Heart right ventricle (tissue), 16 donors: Measurements from ENCODE around the gene SMARCA4. TPM values are rescaled to one million over a fixed set of nuclear protein-coding genes. Genes with fewer than 3 reads are reported as not detected.

Source experiments
- ATAC-seq, 8 donors: fragments of 200-7000 bp; cut with Tn5 transposase; one replicate each; pipeline ENCODE4 v1.9.1; 2020; ENCODE audit warnings: mild to moderate bottlenecking in 8 of 8, moderate library complexity in 8 of 8, moderate number of reproducible peaks in 1 of 8
- DNase-seq, 2 donors: peaks; one replicate each; pipeline ENCODE4 v3.0.0-alpha.2; 2020
- H3K27ac ChIP-seq, 10 donors: fragments of 200-600 bp; sonication (generic) in 2 of 10; one replicate each; pipeline versions ENCODE4 v1.5.0 to v1.8.0; 2020 to 2022; ENCODE audit warnings: mild to moderate bottlenecking in 3 of 10
- H3K27me3 ChIP-seq, 7 donors: fragments of 200-600 bp; one replicate each; pipeline ENCODE4 v1.8.0; 2021 to 2022; ENCODE audit warnings: mild to moderate bottlenecking in 2 of 7
- H3K36me3 ChIP-seq, 9 donors: fragments of 200-600 bp; sonication (generic) in 1 of 9; one replicate each; pipeline versions ENCODE4 v1.5.0 to v1.8.0; 2020 to 2022; ENCODE audit warnings: mild to moderate bottlenecking in 2 of 9
- H3K4me1 ChIP-seq, 9 donors: fragments of 200-600 bp; sonication (generic) in 1 of 9; one replicate each; pipeline versions ENCODE4 v1.5.0 to v1.8.0; 2020 to 2022; ENCODE audit warnings: mild to moderate bottlenecking in 4 of 9
- H3K4me3 ChIP-seq, 10 donors: fragments of 200-600 bp; sonication (generic) in 2 of 10; one replicate each; pipeline versions ENCODE4 v1.5.0 to v1.8.0; 2020 to 2022; ENCODE audit warnings: mild to moderate bottlenecking in 7 of 10, moderate library complexity in 2 of 10
- H3K9me3 ChIP-seq, 11 donors: fragments of 200-600 bp in 10 of 11; sonication (generic) in 2 of 11; one replicate each; pipeline versions ENCODE4 v1.5.0 to v1.8.0; 2013 to 2022; ENCODE audit warnings: mild to moderate bottlenecking in 2 of 11, control low read depth in 1 of 11, moderate library complexity in 1 of 11
- WGBS, 2 donors: extraction: QIAGEN DNeasy Blood & Tissue Kit; methylation state at CpG; one replicate each; pipeline ENCODE4 v1.1.7; 2013; ENCODE audit warnings: inconsistent platforms in 1 of 2; 5-methylcytosine and 5-hydroxymethylcytosine counted together
- intact Hi-C, 10 donors: fragments of 100-400 bp; cut with DNase I; formaldehyde crosslinking; loops; one replicate each; pipeline versions ENCODE4 v1.11.1 to v1.14.2; 2022
- polyA plus RNA-seq, 2 donors: library from polyadenylated mRNA; stranded (reverse); fragments of 200-250 nt; gene quantifications; one replicate each; pipeline ENCODE4 v1.2.3, GENCODE V29; 2013
- total RNA-seq, 10 donors: library from RNA; stranded (reverse); fragmentation: NEBNext Ultra II Directional in 3 of 10; extraction: Animal tissue kit (Norgen Biotek cat#: 25700) in 3 of 10; gene quantifications; one replicate each; pipeline versions ENCODE4 v1.2.1 to v1.2.4, GENCODE V29; 2021 to 2023
- TF ChIP-seq, protein P1 (sequence below), 9 donors: fragments of 200-600 bp; sonication (generic) in 2 of 9; IDR thresholded peaks; one replicate each; pipeline versions ENCODE4 v1.5.0 to v1.8.0; 2021 to 2022; ENCODE audit warnings: antibody characterized with exemption in 9 of 9, mild to moderate bottlenecking in 5 of 9, moderate library complexity in 1 of 9
- donor health status: Arrhythmogenic right ventricular cardiomyopathy.
- donor health status: ischemic (EF 13 %, LVEDD 7.1; RV severe dilation, severe dysfunction).
- donor health status: healthy with polysubstance abuse.
- donor health status: DM: no; HTN: yes; CAD: no.
- donor health status: DM: no; HTN: no; CAD: no.
- donor health status: ischemic (EF 25% LVEDD 6.9; RV normal size, moderate dysfunction).
- donor health status: ischemic (EF 25% LVEDD 5.7; RV mildly dilated, moderate dysfunction).
- donor health status: healthy.
- donor health status: DM: yes; HTN: yes; CAD: no.
- donor health status: Ischemic cardiomyopathy.
- donor health status: ischemic (EF 35%, LVEDD 5.7; RV mildly dilated, moderate dysfunction).
- donor health status: nonischemic (EF 11% LVEDD 7.7; RV severe dilation, severe dysfunction).
- donor health status: DM: yes; HTN: yes; CAD: no.
- donor health status: PGD.
- donor health status: ischemic (EF 29% LVEDD 5.4; RV normal size, mild dysfunction).
- donor health status: nonischemic (EF 23%, LVEDD 6.1; RV moderate dilation, normal function).

The SMARCA4 gene
- total and polyA plus RNA-seq, 12 donors, result 35.2 to 64.8 (median 44.5) TPM

DNA sequence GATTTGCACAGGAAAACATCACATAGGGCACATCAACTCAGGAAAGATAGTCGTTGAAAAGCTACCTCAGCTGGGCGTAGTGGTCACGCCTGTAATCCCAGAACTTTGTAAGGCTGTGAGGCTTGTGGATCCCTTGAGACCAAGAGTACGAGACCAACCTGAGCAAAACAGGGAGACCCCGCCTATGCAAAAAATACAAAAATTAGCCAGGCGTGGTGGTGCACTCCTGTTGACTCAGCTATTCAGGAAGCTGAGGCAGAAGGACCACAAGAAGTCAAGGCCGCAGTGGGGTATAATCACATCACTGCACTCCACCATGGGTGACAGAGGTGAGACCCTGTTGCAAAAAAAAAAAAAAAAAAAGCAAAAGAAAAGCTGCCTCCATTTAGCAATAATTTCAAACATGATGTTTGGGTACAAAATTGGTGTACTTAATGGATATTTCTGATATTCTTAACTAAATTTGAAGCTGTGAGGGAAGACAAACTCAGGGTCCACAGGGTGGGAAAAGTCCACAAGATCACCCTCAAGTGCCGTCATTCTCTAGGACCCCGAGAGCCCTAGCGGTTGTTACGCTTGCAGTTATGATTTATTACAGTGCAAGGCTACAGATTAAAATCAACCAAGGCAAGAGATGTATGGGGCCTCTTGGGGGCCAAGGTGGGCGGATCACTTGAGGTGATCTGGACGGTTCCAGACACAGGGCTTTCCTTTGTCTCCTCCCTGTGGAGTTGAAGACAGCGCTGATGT is 86.0 kb downstream of the SMARCA4 start:
- Histone ChIP-seq H3K4me1 (peaks cover 0 to 23% (median 0%) of the 10 kb centered on the region in 9 donors), H3K27ac (no peak overlapping the region), H3K36me3 (peaks cover 0 to 80% (median 20%) of the 10 kb centered on the region in 9 donors), H3K4me3 (no peak overlapping the region), H3K9me3 (no peaks in the 10 kb centered on the region), H3K27me3 (no peaks in the 10 kb centered on the region)
- no peak for ATAC-seq
- intact Hi-C loops, result no loop called here
- no peak for DNase-seq
- 94 to 97% methylated on average over 14 of the region's 14 CpGs for WGBS, 2 donors
- TF ChIP-seq, protein P1, sequence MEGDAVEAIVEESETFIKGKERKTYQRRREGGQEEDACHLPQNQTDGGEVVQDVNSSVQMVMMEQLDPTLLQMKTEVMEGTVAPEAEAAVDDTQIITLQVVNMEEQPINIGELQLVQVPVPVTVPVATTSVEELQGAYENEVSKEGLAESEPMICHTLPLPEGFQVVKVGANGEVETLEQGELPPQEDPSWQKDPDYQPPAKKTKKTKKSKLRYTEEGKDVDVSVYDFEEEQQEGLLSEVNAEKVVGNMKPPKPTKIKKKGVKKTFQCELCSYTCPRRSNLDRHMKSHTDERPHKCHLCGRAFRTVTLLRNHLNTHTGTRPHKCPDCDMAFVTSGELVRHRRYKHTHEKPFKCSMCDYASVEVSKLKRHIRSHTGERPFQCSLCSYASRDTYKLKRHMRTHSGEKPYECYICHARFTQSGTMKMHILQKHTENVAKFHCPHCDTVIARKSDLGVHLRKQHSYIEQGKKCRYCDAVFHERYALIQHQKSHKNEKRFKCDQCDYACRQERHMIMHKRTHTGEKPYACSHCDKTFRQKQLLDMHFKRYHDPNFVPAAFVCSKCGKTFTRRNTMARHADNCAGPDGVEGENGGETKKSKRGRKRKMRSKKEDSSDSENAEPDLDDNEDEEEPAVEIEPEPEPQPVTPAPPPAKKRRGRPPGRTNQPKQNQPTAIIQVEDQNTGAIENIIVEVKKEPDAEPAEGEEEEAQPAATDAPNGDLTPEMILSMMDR (IDR thresholded peaks at IDR 0.05), result no peak

- DNase-seq (no peak), ATAC-seq (no peak)
- intact Hi-C loops, result no loop called here
- Histone ChIP-seq H3K4me3 (no peak overlapping the region), H3K36me3 (peaks cover 0 to 78% (median 10%) of the 10 kb centered on the region in 9 donors), H3K4me1 (peaks cover 0 to 23% (median 0%) of the 10 kb centered on the region in 9 donors), H3K27me3 (no peaks in the 10 kb centered on the region), H3K9me3 (no peaks in the 10 kb centered on the region), H3K27ac (no peak overlapping the region)
- 95 to 96% methylated on average over 4 of the region's 4 CpGs for WGBS, 2 donors
- TF ChIP-seq, protein P1 (IDR thresholded peaks at IDR 0.05), result no peak
Observed at GRCh38 chr19:11047866-11048265, 87.0 kb downstream of the SMARCA4 start.

GRCh38 chr19:11050323-11051114 is 89.7 kb downstream of the SMARCA4 start:
- intact Hi-C loops, result no loop called here

DNA sequence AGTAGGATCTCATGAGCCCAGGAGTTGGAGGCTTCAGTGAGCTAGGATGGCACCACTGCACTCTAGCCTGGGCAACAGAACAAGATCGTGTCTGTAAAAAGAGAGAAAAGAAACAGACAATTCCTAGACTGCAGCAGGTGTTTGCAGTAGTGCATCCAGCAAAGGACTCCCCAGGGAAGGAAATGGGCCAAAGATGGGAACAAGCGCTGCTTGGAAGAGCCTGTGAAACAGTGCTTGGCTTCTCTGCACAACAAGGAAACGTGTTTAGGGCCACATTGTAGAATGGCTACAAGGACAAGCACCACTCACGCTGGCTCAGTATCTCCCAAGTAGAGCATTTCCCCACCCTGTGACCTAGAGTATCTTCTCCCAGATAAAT is 93.0 kb downstream of the SMARCA4 start:
- intact Hi-C loops, result no loop called here
- H3K36me3 ChIP-seq, result peaks cover 0 to 80% (median 8%) of the 10 kb centered on the region in 9 donors

More at GRCh38 chr19:11050323-11051114, 89.7 kb downstream of the SMARCA4 start:
- H3K27me3 ChIP-seq, result no peaks in the 10 kb centered on the region
- ATAC-seq (peak in 4 of 8 donors; percentile 12 to 51 (median 29)), DNase-seq (no peak)
- H3K4me1 ChIP-seq, result peaks cover 0 to 23% (median 0%) of the 10 kb centered on the region in 9 donors
- H3K4me3 ChIP-seq, result no peak overlapping the region
- no peaks in the 10 kb centered on the region for H3K9me3 ChIP-seq
- H3K27ac ChIP-seq, result peak overlapping the region in 1 of 10 donors; percentile 44
- TF ChIP-seq, protein P1 (IDR thresholded peaks at IDR 0.05), result no peak
- WGBS, 2 donors, result 84 to 88% methylated on average over 9 of the region's 9 CpGs
- H3K36me3 ChIP-seq, result peaks cover 0 to 77% (median 0%) of the 10 kb centered on the region in 9 donors

More for the DNA sequence above, 93.0 kb downstream of the SMARCA4 start:
- no peak overlapping the region for H3K4me3 ChIP-seq
- no peak overlapping the region for H3K27ac ChIP-seq
- no peak for ATAC-seq
- TF ChIP-seq, protein P1 (IDR thresholded peaks at IDR 0.05), result no peak
- H3K4me1 ChIP-seq, result peaks cover 0 to 20% (median 0%) of the 10 kb centered on the region in 9 donors
- no peak for DNase-seq
- H3K27me3 ChIP-seq, result no peaks in the 10 kb centered on the region
- 70 to 71% methylated on average over 4 of the region's 4 CpGs for WGBS, 2 donors
- H3K9me3 ChIP-seq, result no peaks in the 10 kb centered on the region
